Liver (tissue), 3 donors: Measurements from ENCODE around the gene RIOX2.

Experiments used
- ATF3 ChIP-seq: IDR thresholded peaks from 2 replicates; pipeline ENCODE4 v1.6.1; 2016; ENCODE audit warnings: antibody characterized with exemption
- CTCF ChIP-seq: fragments of 150-350 bp; IDR thresholded peaks from 2 replicates; pipeline ENCODE4 v1.5.1; 2017; ENCODE audit warnings: improper control_type of control experiment, low read depth, low read length; ENCODE audit not compliant: missing input control
- EGR1 ChIP-seq, 2 donors: IDR thresholded peaks; 2 replicates each; pipeline ENCODE4 v1.6.1; 2016 to 2018; ENCODE audit warnings: antibody characterized with exemption in 2 of 2, low read depth in 2 of 2
- GABPA ChIP-seq, 2 donors: IDR thresholded peaks in 1 of 2; conservative IDR thresholded peaks in 1 of 2; 2 replicates each; pipeline ENCODE4 v1.6.1; 2016; ENCODE audit warnings: antibody characterized with exemption in 2 of 2, mild to moderate bottlenecking in 1 of 2, moderate library complexity in 1 of 2
- HNF4G ChIP-seq: IDR thresholded peaks from 2 replicates; pipeline ENCODE4 v1.6.1; 2016; ENCODE audit warnings: antibody characterized with exemption
- MAX ChIP-seq: IDR thresholded peaks from 2 replicates; pipeline ENCODE4 v1.6.1; 2016; ENCODE audit warnings: antibody characterized with exemption
- NR2F2 ChIP-seq: IDR thresholded peaks from 2 replicates; pipeline ENCODE4 v1.6.1; 2016; ENCODE audit warnings: antibody characterized with exemption
- RAD21 ChIP-seq, 2 donors: IDR thresholded peaks; 2 replicates each; pipeline ENCODE4 v1.6.1; 2016; ENCODE audit warnings: antibody characterized with exemption in 2 of 2, mild to moderate bottlenecking in 2 of 2
- REST ChIP-seq: IDR thresholded peaks from 2 replicates; pipeline ENCODE4 v1.6.1; 2016; ENCODE audit warnings: antibody characterized with exemption, mild to moderate bottlenecking
- RXRA ChIP-seq, 2 donors: IDR thresholded peaks; 2 replicates each; pipeline ENCODE4 v1.6.1; 2017 to 2018; ENCODE audit warnings: antibody characterized with exemption in 2 of 2, mild to moderate bottlenecking in 1 of 2
- YY1 ChIP-seq: IDR thresholded peaks from 2 replicates; pipeline ENCODE4 v1.6.1; 2016; ENCODE audit warnings: antibody characterized with exemption, mild to moderate bottlenecking
- ZBTB33 ChIP-seq: IDR thresholded peaks from 2 replicates; pipeline ENCODE4 v1.6.1; 2016; ENCODE audit warnings: antibody characterized with exemption
- donor health status: healthy.
- donor health status: healthy.

GRCh38 chr3:97892852-97893251, 79.4 kb downstream of the RIOX2 start:
- TF ChIP-seq CTCF (no peak), NR2F2 (no peak), HNF4G (no peak), REST (no peak), ZBTB33 (no peak), GABPA (IDR thresholded peaks at IDR 0.05 in 1 of 2, conservative IDR thresholded peaks at IDR 0.05 in 1 of 2) (no peak), EGR1 (IDR thresholded peaks at IDR 0.05; ENCODE audit: low read depth in 2 of 2) (no peak), ATF3 (no peak), RXRA (IDR thresholded peaks at IDR 0.05) (no peak), YY1 (no peak), MAX (no peak), RAD21 (IDR thresholded peaks at IDR 0.05) (no peak)
